ENCODE results near the gene GSTP1.
A peak's percentile ranks its signal among the peaks of the same experiment; 100 is the strongest.

DNA sequence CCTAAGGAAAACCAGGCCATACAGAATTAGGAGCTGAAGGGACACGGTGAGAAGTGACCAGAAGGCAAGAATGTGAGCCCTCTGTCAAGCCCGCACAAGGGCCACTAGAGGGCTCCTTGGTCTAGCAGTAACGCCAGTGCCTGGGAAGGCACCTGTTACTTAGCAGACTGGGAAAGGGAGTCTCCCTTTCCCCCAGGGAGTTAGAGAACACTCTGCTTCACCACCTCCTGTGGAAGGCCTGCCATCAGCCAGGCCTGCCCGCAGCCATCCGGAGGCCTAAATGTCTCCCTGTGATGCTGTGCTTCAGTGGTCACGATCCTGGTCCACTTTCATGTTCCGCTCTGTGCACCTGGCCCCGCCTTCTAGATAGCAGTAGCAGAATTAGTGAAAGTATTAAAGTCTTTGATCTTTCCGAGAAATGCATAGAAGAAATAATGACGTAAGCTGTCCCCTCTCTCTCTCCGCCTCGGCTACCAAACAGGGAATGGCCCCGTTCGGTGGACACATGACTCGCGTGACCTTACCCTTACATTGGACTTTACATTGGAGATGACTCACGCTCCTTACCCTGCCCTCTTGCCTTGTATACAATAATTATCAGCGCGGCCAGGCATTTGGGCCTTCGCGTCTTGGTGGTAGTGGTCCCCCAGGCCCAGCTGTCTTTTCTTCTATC, 10.7 kb upstream of the GSTP1 start:
- TF ChIP-seq EZH2phosphoT487 (IDR thresholded peaks at IDR 0.05; ENCODE audit: low read depth) = no peak
- TF ChIP-seq, protein P1, sequence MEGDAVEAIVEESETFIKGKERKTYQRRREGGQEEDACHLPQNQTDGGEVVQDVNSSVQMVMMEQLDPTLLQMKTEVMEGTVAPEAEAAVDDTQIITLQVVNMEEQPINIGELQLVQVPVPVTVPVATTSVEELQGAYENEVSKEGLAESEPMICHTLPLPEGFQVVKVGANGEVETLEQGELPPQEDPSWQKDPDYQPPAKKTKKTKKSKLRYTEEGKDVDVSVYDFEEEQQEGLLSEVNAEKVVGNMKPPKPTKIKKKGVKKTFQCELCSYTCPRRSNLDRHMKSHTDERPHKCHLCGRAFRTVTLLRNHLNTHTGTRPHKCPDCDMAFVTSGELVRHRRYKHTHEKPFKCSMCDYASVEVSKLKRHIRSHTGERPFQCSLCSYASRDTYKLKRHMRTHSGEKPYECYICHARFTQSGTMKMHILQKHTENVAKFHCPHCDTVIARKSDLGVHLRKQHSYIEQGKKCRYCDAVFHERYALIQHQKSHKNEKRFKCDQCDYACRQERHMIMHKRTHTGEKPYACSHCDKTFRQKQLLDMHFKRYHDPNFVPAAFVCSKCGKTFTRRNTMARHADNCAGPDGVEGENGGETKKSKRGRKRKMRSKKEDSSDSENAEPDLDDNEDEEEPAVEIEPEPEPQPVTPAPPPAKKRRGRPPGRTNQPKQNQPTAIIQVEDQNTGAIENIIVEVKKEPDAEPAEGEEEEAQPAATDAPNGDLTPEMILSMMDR (IDR thresholded peaks at IDR 0.05; ENCODE audit: low read depth, low read length) = peak; percentile 69
